BLaER1 treated with 17β-estradiol and CSF1 and Interleukin-3, amounts not matched to agents 10 nM and 100 nM (cell line): ENCODE data around the gene GLIS1.
A peak's percentile ranks its signal among the peaks of the same experiment; 100 is the strongest.

ENCODE experiments used
- H3K27ac ChIP-seq, 11 experiments: shearing (Covaris generic); formaldehyde crosslinking; 2 replicates each; pipeline ENCODE4 v1.8.1; 2022
- H3K27me3 ChIP-seq, 11 experiments: shearing (Covaris generic); formaldehyde crosslinking; 2 replicates each; pipeline ENCODE4 v1.8.1; 2022
- H3K36me3 ChIP-seq, 11 experiments: shearing (Covaris generic); formaldehyde crosslinking; 2 replicates each; pipeline ENCODE4 v1.8.1; 2022
- H3K4me1 ChIP-seq, 10 experiments: shearing (Covaris generic); formaldehyde crosslinking; 2 replicates each; pipeline ENCODE4 v1.8.1; 2022
- H3K4me2 ChIP-seq, 11 experiments: shearing (Covaris generic); formaldehyde crosslinking; 2 replicates each; pipeline ENCODE4 v1.8.1; 2022
- H3K4me3 ChIP-seq, 10 experiments: shearing (Covaris generic); formaldehyde crosslinking; 2 replicates each; pipeline ENCODE4 v1.8.1; 2022
- H3K9ac ChIP-seq, 11 experiments: shearing (Covaris generic); formaldehyde crosslinking; 2 replicates each; pipeline ENCODE4 v1.8.1; 2022
- H3K9me3 ChIP-seq, 11 experiments: shearing (Covaris generic); formaldehyde crosslinking; replicated peaks in 1 of 11; 2 replicates each; pipeline ENCODE4 v1.8.1; 2022
- H4K20me1 ChIP-seq, 11 experiments: shearing (Covaris generic); formaldehyde crosslinking; 2 replicates each; pipeline ENCODE4 v1.8.1; 2022
- Cebpa-rat ChIP-seq, 11 experiments: shearing (Covaris generic); IDR thresholded peaks; 2 replicates each; pipeline ENCODE4 v1.8.1; 2022

The GLIS1 gene

GRCh38 chr1:53590531-53591515 is 148.1 kb downstream of the GLIS1 start:
- H3K27ac ChIP-seq, result no peak overlapping the region
- no peaks in the 10 kb centered on the region for H3K27me3 ChIP-seq
- H3K36me3 ChIP-seq, result no peaks in the 10 kb centered on the region
- no peak for TF ChIP-seq Cebpa-rat (IDR thresholded peaks at IDR 0.05)
- H3K4me3 ChIP-seq, result no peak overlapping the region
- no peaks in the 10 kb centered on the region for H3K9me3 ChIP-seq
- peaks cover 0 to under 1% (median 0%) of the 10 kb centered on the region in 10 experiments; a peak in 2 of 20 replicates for H3K4me1 ChIP-seq
- peaks cover 0 to 4% (median 0%) of the 10 kb centered on the region in 11 experiments; a peak in 1 of 22 replicates for H4K20me1 ChIP-seq
- H3K4me2 ChIP-seq, result no peak overlapping the region
- no peak overlapping the region for H3K9ac ChIP-seq

GRCh38 chr1:53590104-53590503 is 148.9 kb downstream of the GLIS1 start:
- Histone ChIP-seq H3K4me3 (no peak overlapping the region), H3K9ac (no peak overlapping the region), H3K27ac (no peak overlapping the region), H3K27me3 (no peaks in the 10 kb centered on the region), H3K4me1 (peaks cover 2 to 7% (median 2%) of the 10 kb centered on the region in 10 experiments; a peak in 18 of 20 replicates), H3K36me3 (no peaks in the 10 kb centered on the region), H3K9me3 (no peaks in the 10 kb centered on the region), H4K20me1 (peaks cover 0 to 6% (median 0%) of the 10 kb centered on the region in 11 experiments; a peak in 1 of 22 replicates), H3K4me2 (no peak overlapping the region)
- no peak for TF ChIP-seq Cebpa-rat (IDR thresholded peaks at IDR 0.05)

- no peak for TF ChIP-seq Cebpa-rat (IDR thresholded peaks at IDR 0.05)
- peaks cover 4 to 16% (median 10%) of the 10 kb centered on the region in 10 experiments; a peak in 18 of 20 replicates for H3K4me1 ChIP-seq
- no peak overlapping the region for H3K9ac ChIP-seq
- no peaks in the 10 kb centered on the region for H3K9me3 ChIP-seq
- H3K27me3 ChIP-seq, result no peaks in the 10 kb centered on the region
- no peaks in the 10 kb centered on the region for H3K36me3 ChIP-seq
- no peak overlapping the region for H3K4me2 ChIP-seq
- H3K27ac ChIP-seq, result no peak overlapping the region
- H3K4me3 ChIP-seq, result no peak overlapping the region
- H4K20me1 ChIP-seq, result peaks cover 0 to 6% (median 0%) of the 10 kb centered on the region in 11 experiments; a peak in 1 of 22 replicates
Observed at GRCh38 chr1:53589043-53589887, 149.7 kb downstream of the GLIS1 start.

- H3K9ac ChIP-seq, result no peak overlapping the region
- H3K4me1 ChIP-seq, result peaks cover 4 to 17% (median 10%) of the 10 kb centered on the region in 10 experiments; a peak in 18 of 20 replicates
- no peak overlapping the region for H3K4me2 ChIP-seq
- TF ChIP-seq Cebpa-rat (IDR thresholded peaks at IDR 0.05), result no peak
- no peak overlapping the region for H3K4me3 ChIP-seq
- no peaks in the 10 kb centered on the region for H3K27me3 ChIP-seq
- H4K20me1 ChIP-seq, result peaks cover 0 to 6% (median 0%) of the 10 kb centered on the region in 11 experiments; a peak in 1 of 22 replicates
- no peak overlapping the region for H3K27ac ChIP-seq
- no peaks in the 10 kb centered on the region for H3K9me3 ChIP-seq
- H3K36me3 ChIP-seq, result no peaks in the 10 kb centered on the region
Observed at GRCh38 chr1:53588053-53588779, 150.7 kb downstream of the GLIS1 start.

- H3K4me3 ChIP-seq, result no peak overlapping the region
- no peak overlapping the region for H3K9ac ChIP-seq
- no peak overlapping the region for H3K27ac ChIP-seq
- H3K27me3 ChIP-seq, result no peaks in the 10 kb centered on the region
- H3K4me1 ChIP-seq, result peaks cover 4 to 17% (median 10%) of the 10 kb centered on the region in 10 experiments; a peak in 18 of 20 replicates
- TF ChIP-seq Cebpa-rat (IDR thresholded peaks at IDR 0.05), result no peak
- peaks cover 0 to 6% (median 0%) of the 10 kb centered on the region in 11 experiments; a peak in 1 of 22 replicates for H4K20me1 ChIP-seq
- H3K9me3 ChIP-seq, result no peaks in the 10 kb centered on the region
- H3K36me3 ChIP-seq, result no peaks in the 10 kb centered on the region
- no peak overlapping the region for H3K4me2 ChIP-seq
Observed at GRCh38 chr1:53587252-53587988, 151.5 kb downstream of the GLIS1 start.

GRCh38 chr1:53586765-53587164 is 152.2 kb downstream of the GLIS1 start:
- Histone ChIP-seq H3K4me2 (no peak overlapping the region), H3K27me3 (no peaks in the 10 kb centered on the region), H3K36me3 (no peaks in the 10 kb centered on the region), H3K4me1 (peaks cover 4 to 17% (median 10%) of the 10 kb centered on the region in 10 experiments; a peak in 18 of 20 replicates), H3K27ac (no peak overlapping the region), H3K9ac (no peak overlapping the region), H3K9me3 (no peaks in the 10 kb centered on the region), H4K20me1 (peaks cover 0 to 6% (median 0%) of the 10 kb centered on the region in 11 experiments; a peak in 1 of 22 replicates), H3K4me3 (no peak overlapping the region)
- no peak for TF ChIP-seq Cebpa-rat (IDR thresholded peaks at IDR 0.05)

- H3K9me3 ChIP-seq, result no peaks in the 10 kb centered on the region
- TF ChIP-seq Cebpa-rat (IDR thresholded peaks at IDR 0.05), result no peak
- no peak overlapping the region for H3K9ac ChIP-seq
- peaks cover 4 to 17% (median 10%) of the 10 kb centered on the region in 10 experiments; a peak in 18 of 20 replicates for H3K4me1 ChIP-seq
- H3K27me3 ChIP-seq, result no peaks in the 10 kb centered on the region
- no peak overlapping the region for H3K27ac ChIP-seq
- peaks cover 0 to 6% (median 0%) of the 10 kb centered on the region in 11 experiments; a peak in 1 of 22 replicates for H4K20me1 ChIP-seq
- peak overlapping the region in 3 of 11 experiments; percentile 10 to 56 (median 38); a peak in 4 of 22 replicates for H3K4me2 ChIP-seq
- H3K4me3 ChIP-seq, result no peak overlapping the region
- H3K36me3 ChIP-seq, result no peaks in the 10 kb centered on the region
Observed at GRCh38 chr1:53585565-53585964, 153.4 kb downstream of the GLIS1 start.

GRCh38 chr1:53585129-53585528 is 153.8 kb downstream of the GLIS1 start:
- no peak overlapping the region for H3K27ac ChIP-seq
- TF ChIP-seq Cebpa-rat (IDR thresholded peaks at IDR 0.05), result no peak

More at GRCh38 chr1:53585129-53585528, 153.8 kb downstream of the GLIS1 start:
- Histone ChIP-seq H3K4me2 (peak overlapping the region in 9 of 11 experiments; percentile 9 to 64 (median 42); a peak in 15 of 22 replicates), H3K4me3 (no peak overlapping the region), H3K9me3 (no peaks in the 10 kb centered on the region), H3K9ac (no peak overlapping the region), H4K20me1 (peaks cover 0 to 6% (median 0%) of the 10 kb centered on the region in 11 experiments; a peak in 1 of 22 replicates), H3K4me1 (peaks cover 4 to 17% (median 10%) of the 10 kb centered on the region in 10 experiments; a peak in 18 of 20 replicates), H3K36me3 (no peaks in the 10 kb centered on the region), H3K27me3 (no peaks in the 10 kb centered on the region)
